Activated naive CD8-positive, alpha-beta T cell treated with anti-CD3 and anti-CD28 coated beads for 36 hours (primary cell): ENCODE data around the gene HBS1L. TPM values are rescaled to one million over a fixed set of nuclear protein-coding genes. Genes with fewer than 3 reads are reported as not detected.
A peak's percentile ranks its signal among the peaks of the same experiment; 100 is the strongest.
"Not testable (repeated sequence)": the region's sequence is repeated elsewhere in the genome, so short reads cannot be mapped to it uniquely, and the experiment has no call there.

Experiments used
- DNase-seq: peaks from one replicate; pipeline ENCODE4 v3.0.0; 2021
- H3K27ac Mint-ChIP-seq: one replicate; pipeline ENCODE4 v1.8.0; 2022; ENCODE audit warnings: mild to moderate bottlenecking, moderate library complexity, mixed read lengths
- H3K27me3 Mint-ChIP-seq: one replicate; pipeline ENCODE4 v1.8.0; 2022; ENCODE audit warnings: mild to moderate bottlenecking, mixed read lengths
- H3K36me3 Mint-ChIP-seq: one replicate; pipeline ENCODE4 v1.8.0; 2021; ENCODE audit warnings: mild to moderate bottlenecking, mixed read lengths
- H3K4me1 Mint-ChIP-seq: one replicate; pipeline ENCODE4 v1.8.0; 2021; ENCODE audit warnings: mixed read lengths
- H3K4me3 Mint-ChIP-seq: one replicate; pipeline ENCODE4 v1.8.0; 2022; ENCODE audit warnings: mild to moderate bottlenecking, moderate library complexity, mixed read lengths
- H3K9me3 Mint-ChIP-seq: one replicate; pipeline ENCODE4 v1.8.0; 2022; ENCODE audit warnings: mixed read lengths
- total RNA-seq, 2 experiments: library from RNA; stranded (reverse); gene quantifications; one replicate each; pipeline ENCODE4 v1.2.3, GENCODE V29; 2021

The HBS1L gene
- total RNA-seq, 2 experiments from 2014 or later: 147 to 151 TPM

- no peak for DNase-seq
- H3K36me3 Mint-ChIP-seq: peaks cover 6% of the 10 kb centered on the region
- H3K27me3 Mint-ChIP-seq: no peaks in the 10 kb centered on the region
- no peak overlapping the region for H3K4me3 Mint-ChIP-seq
- peaks cover 11% of the 10 kb centered on the region for H3K9me3 Mint-ChIP-seq
- H3K27ac Mint-ChIP-seq: no peak overlapping the region
- H3K4me1 Mint-ChIP-seq: peaks cover 18% of the 10 kb centered on the region
Measured at GRCh38 chr6:135063926-135064325, 9.3 kb upstream of the HBS1L start.

GRCh38 chr6:135062735-135063134 lies 8.1 kb upstream of the HBS1L start:
- Mint-ChIP-seq H3K27ac (no peak overlapping the region), H3K4me1 (peaks cover 18% of the 10 kb centered on the region), H3K36me3 (peaks cover 6% of the 10 kb centered on the region), H3K9me3 (peaks cover 9% of the 10 kb centered on the region), H3K27me3 (no peaks in the 10 kb centered on the region), H3K4me3 (no peak overlapping the region)
- no peak for DNase-seq

GRCh38 chr6:135060076-135060475 lies 5.5 kb upstream of the HBS1L start:
- Mint-ChIP-seq H3K4me1 (peaks cover 6% of the 10 kb centered on the region), H3K27me3 (no peaks in the 10 kb centered on the region), H3K4me3 (no peak overlapping the region), H3K36me3 (no peaks in the 10 kb centered on the region), H3K27ac (no peak overlapping the region), H3K9me3 (no peaks in the 10 kb centered on the region)
- DNase-seq: no peak

- H3K27me3 Mint-ChIP-seq, DNase-seq, H3K27ac Mint-ChIP-seq, H3K36me3 Mint-ChIP-seq, H3K4me3 Mint-ChIP-seq, H3K9me3 Mint-ChIP-seq: not testable (repeated sequence)
- H3K4me1 Mint-ChIP-seq: peaks cover 13% of the 10 kb centered on the region
Measured at GRCh38 chr6:135058299-135058698, 3.7 kb upstream of the HBS1L start.

- Mint-ChIP-seq H3K27me3 (no peaks in the 10 kb centered on the region), H3K27ac (no peak overlapping the region), H3K36me3 (peaks cover 13% of the 10 kb centered on the region), H3K4me3 (no peak overlapping the region), H3K9me3 (no peaks in the 10 kb centered on the region), H3K4me1 (peaks cover 27% of the 10 kb centered on the region)
- DNase-seq: no peak
Measured at GRCh38 chr6:135056632-135057031, 2.0 kb upstream of the HBS1L start.

GRCh38 chr6:135054226-135054568 lies 425 bp downstream of the HBS1L start:
- DNase-seq: no peak
- Mint-ChIP-seq H3K27ac (peak overlapping the region; percentile 99), H3K9me3 (no peaks in the 10 kb centered on the region), H3K36me3 (peaks cover 24% of the 10 kb centered on the region), H3K27me3 (no peaks in the 10 kb centered on the region), H3K4me1 (peaks cover 35% of the 10 kb centered on the region), H3K4me3 (peak overlapping the region; percentile 97)

GRCh38 chr6:135053406-135053805 lies 1.2 kb downstream of the HBS1L start:
- Mint-ChIP-seq H3K36me3 (peaks cover 32% of the 10 kb centered on the region), H3K4me1 (peaks cover 42% of the 10 kb centered on the region), H3K4me3 (peak overlapping the region; percentile 97), H3K9me3 (no peaks in the 10 kb centered on the region), H3K27ac (peak overlapping the region; percentile 99), H3K27me3 (no peaks in the 10 kb centered on the region)
- DNase-seq: no peak

- H3K4me1 Mint-ChIP-seq: peaks cover 47% of the 10 kb centered on the region
Measured at GRCh38 chr6:135052939-135053338, 1.7 kb downstream of the HBS1L start.

GRCh38 chr6:135048915-135049314 lies 5.7 kb downstream of the HBS1L start:
- DNase-seq: no peak
- Mint-ChIP-seq H3K4me3 (no peak overlapping the region), H3K36me3 (peaks cover 52% of the 10 kb centered on the region), H3K27me3 (no peaks in the 10 kb centered on the region), H3K9me3 (no peaks in the 10 kb centered on the region), H3K4me1 (peaks cover 72% of the 10 kb centered on the region), H3K27ac (peak overlapping the region; percentile 47)

More at GRCh38 chr6:135052939-135053338, 1.7 kb downstream of the HBS1L start:
- H3K36me3 Mint-ChIP-seq: peaks cover 36% of the 10 kb centered on the region
- no peak for DNase-seq
- no peaks in the 10 kb centered on the region for H3K27me3 Mint-ChIP-seq
- no peaks in the 10 kb centered on the region for H3K9me3 Mint-ChIP-seq
- peak overlapping the region; percentile 97 for H3K4me3 Mint-ChIP-seq
- peak overlapping the region; percentile 99 for H3K27ac Mint-ChIP-seq

- Mint-ChIP-seq H3K27ac (peak overlapping the region; percentile 63), H3K36me3 (peaks cover 52% of the 10 kb centered on the region), H3K4me3 (no peak overlapping the region), H3K9me3 (no peaks in the 10 kb centered on the region), H3K27me3 (no peaks in the 10 kb centered on the region), H3K4me1 (peaks cover 73% of the 10 kb centered on the region)
- DNase-seq: no peak
Measured at GRCh38 chr6:135047336-135047735, 7.3 kb downstream of the HBS1L start.

GRCh38 chr6:135046912-135047311 lies 7.7 kb downstream of the HBS1L start:
- no peaks in the 10 kb centered on the region for H3K9me3 Mint-ChIP-seq
- peak overlapping the region; percentile 63 for H3K27ac Mint-ChIP-seq
- H3K4me1 Mint-ChIP-seq: peaks cover 71% of the 10 kb centered on the region
- H3K36me3 Mint-ChIP-seq: peaks cover 54% of the 10 kb centered on the region
- H3K27me3 Mint-ChIP-seq: no peaks in the 10 kb centered on the region
- H3K4me3 Mint-ChIP-seq: no peak overlapping the region
- DNase-seq: no peak

- Mint-ChIP-seq H3K4me1 (peaks cover 67% of the 10 kb centered on the region), H3K27me3 (no peaks in the 10 kb centered on the region), H3K36me3 (peaks cover 49% of the 10 kb centered on the region), H3K9me3 (no peaks in the 10 kb centered on the region), H3K4me3 (peak overlapping the region; percentile 6), H3K27ac (peak overlapping the region; percentile 69)
- DNase-seq: no peak
Measured at GRCh38 chr6:135044639-135045038, 10.0 kb downstream of the HBS1L start.

GRCh38 chr6:135043846-135044245 lies 10.8 kb downstream of the HBS1L start:
- H3K27ac Mint-ChIP-seq: no peak overlapping the region
- DNase-seq: no peak
- peaks cover 68% of the 10 kb centered on the region for H3K4me1 Mint-ChIP-seq
- H3K4me3 Mint-ChIP-seq: no peak overlapping the region
- no peaks in the 10 kb centered on the region for H3K9me3 Mint-ChIP-seq
- no peaks in the 10 kb centered on the region for H3K27me3 Mint-ChIP-seq
- H3K36me3 Mint-ChIP-seq: peaks cover 49% of the 10 kb centered on the region

GRCh38 chr6:135043364-135043763 lies 11.3 kb downstream of the HBS1L start:
- no peaks in the 10 kb centered on the region for H3K9me3 Mint-ChIP-seq
- H3K4me1 Mint-ChIP-seq: peaks cover 65% of the 10 kb centered on the region
- no peak for DNase-seq
- no peaks in the 10 kb centered on the region for H3K27me3 Mint-ChIP-seq
- peaks cover 46% of the 10 kb centered on the region for H3K36me3 Mint-ChIP-seq
- H3K27ac Mint-ChIP-seq: no peak overlapping the region
- no peak overlapping the region for H3K4me3 Mint-ChIP-seq

GRCh38 chr6:135038335-135038734 lies 16.3 kb downstream of the HBS1L start:
- no peak overlapping the region for H3K27ac Mint-ChIP-seq
- DNase-seq: no peak
- H3K36me3 Mint-ChIP-seq: peaks cover 55% of the 10 kb centered on the region
- peaks cover 48% of the 10 kb centered on the region for H3K4me1 Mint-ChIP-seq
- H3K4me3 Mint-ChIP-seq: no peak overlapping the region
- no peaks in the 10 kb centered on the region for H3K9me3 Mint-ChIP-seq
- H3K27me3 Mint-ChIP-seq: no peaks in the 10 kb centered on the region

- H3K27ac Mint-ChIP-seq: peak overlapping the region; percentile 29
Measured at GRCh38 chr6:135037541-135037940, 17.1 kb downstream of the HBS1L start.

More at GRCh38 chr6:135037541-135037940, 17.1 kb downstream of the HBS1L start:
- Mint-ChIP-seq H3K4me1 (peaks cover 49% of the 10 kb centered on the region), H3K27me3 (no peaks in the 10 kb centered on the region), H3K9me3 (no peaks in the 10 kb centered on the region), H3K4me3 (no peak overlapping the region), H3K36me3 (peaks cover 57% of the 10 kb centered on the region)
- no peak for DNase-seq
